T-helper 2 cell (primary cell): ENCODE results near the gene ZNF335.
"Not testable (repeated sequence)": the region's sequence is repeated elsewhere in the genome, so short reads cannot be mapped to it uniquely, and the experiment has no call there.

Source experiments
- DNase-seq, 5 experiments: peaks; one replicate each; pipeline versions ENCODE4 v3.0.0 to v3.0.0-alpha.2; 2012 to 2022

ZNF335 gene

GRCh38 chr20:45909336-45909808, 62.6 kb downstream of the ZNF335 start:
- DNase-seq, result no peak

GRCh38 chr20:45908084-45908483, 63.9 kb downstream of the ZNF335 start:
- DNase-seq, result no peak

GRCh38 chr20:45907219-45907948, 64.6 kb downstream of the ZNF335 start:
- DNase-seq, result no peak

- DNase-seq, result no peak
These were observed 66.4 kb downstream of the ZNF335 start for GRCh38 chr20:45905505-45906079.

GRCh38 chr20:45904583-45905504, 67.2 kb downstream of the ZNF335 start:
- no peak for DNase-seq

GRCh38 chr20:45902199-45902701, 69.8 kb downstream of the ZNF335 start:
- no peak for DNase-seq

GRCh38 chr20:45901332-45901731, 70.7 kb downstream of the ZNF335 start:
- not testable (repeated sequence) for DNase-seq

GRCh38 chr20:45899046-45899835, 72.8 kb downstream of the ZNF335 start:
- DNase-seq, result no peak
